ENCODE data around the gene CORO2A. TPM values are rescaled to one million over a fixed set of nuclear protein-coding genes. Genes with fewer than 3 reads are reported as not detected.

The CORO2A gene
- total RNA-seq (2021; fragmentation: NEBNext Ultra II Directional; extraction: Animal tissue kit (Norgen Biotek cat#: 25700)) = 1 to 10 TPM in 3 of 6 experiments, under 1 TPM in 3; 0.84 to 2.4 (median 1.1) TPM
- long read RNA-seq, full-length matches to known transcripts = 4 of 6 reads
- long read RNA-seq, partial matches to known transcripts = 0 of 6 reads
- long read RNA-seq, other reads (novel, unspliced or antisense) = 2 of 6 reads

DNA sequence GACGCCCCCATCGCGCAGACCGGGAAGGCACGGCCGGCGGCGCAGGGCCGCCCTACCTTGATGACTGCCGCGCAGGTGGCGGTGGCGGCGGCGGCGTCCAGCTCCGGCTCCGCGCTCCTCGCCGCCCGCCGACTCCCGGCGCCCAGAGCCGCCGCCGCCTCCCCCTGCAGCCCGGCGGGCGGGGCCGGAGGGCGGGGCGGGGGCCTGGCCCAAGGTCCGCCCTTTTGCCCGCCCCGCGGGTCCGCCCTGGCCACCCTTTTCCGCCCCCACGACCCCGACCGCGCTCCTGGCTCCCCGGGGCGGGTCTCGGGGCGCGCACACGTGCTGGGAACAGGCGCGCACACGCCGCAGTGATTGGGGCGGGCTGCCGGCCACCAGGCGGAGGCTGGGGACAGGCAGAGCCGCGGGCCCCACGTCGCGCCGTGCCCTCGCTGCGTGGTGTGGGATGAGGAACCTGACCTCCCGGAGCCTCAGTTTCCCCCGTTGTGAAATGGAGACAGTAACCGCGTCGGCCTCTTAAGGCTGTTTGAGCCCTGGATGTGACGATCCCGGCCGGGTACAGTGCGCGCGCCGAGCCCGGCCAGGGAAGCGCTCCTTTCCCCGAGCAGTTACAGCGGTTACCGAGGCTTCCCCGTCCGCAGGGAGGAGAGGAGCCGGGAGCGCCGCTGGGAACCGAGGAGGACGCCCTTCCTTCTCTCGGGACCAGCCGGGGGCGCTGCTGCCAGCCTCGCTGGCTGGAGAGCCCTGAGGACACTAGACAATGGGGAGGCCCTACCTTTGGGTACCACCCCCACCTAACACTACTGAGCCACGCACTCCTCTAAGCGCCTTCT is at the start of gene CORO2A:
Gene CORO2A (minus strand): TSS at position 135 of the 833 bp plus-strand sequence. CDS start 34,977 bp downstream, outside the sequence.
- Mint-ChIP-seq H3K4me1 (ENCODE audit: low read depth) (peaks cover 10% of the 10 kb centered on the region), H3K27ac (peak within 1 kb of the TSS; percentile 77), H3K4me3 (peak within 1 kb of the TSS; percentile 86), H3K9me3 (no peaks in the 10 kb centered on the region), H3K36me3 (ENCODE audit: low read depth) (no peaks in the 10 kb centered on the region), H3K27me3 (ENCODE audit: insufficient read depth) (peaks cover 3% of the 10 kb centered on the region)
- TF ChIP-seq CTCF (IDR thresholded peaks at IDR 0.05) = peak; percentile 74
- DNase-seq = peak; percentile 68

- DNase-seq = no peak
- Mint-ChIP-seq H3K27ac (no peak overlapping the region; the same call in 1 of the 2 replicates), H3K9me3 (no peaks in the 10 kb centered on the region), H3K4me1 (ENCODE audit: low read depth) (peaks cover 17% of the 10 kb centered on the region), H3K27me3 (ENCODE audit: insufficient read depth) (0 out of 2 replicates have a peak, but pooled peaks cover 2% of the 10 kb centered on the region), H3K36me3 (ENCODE audit: low read depth) (peaks cover 26% of the 10 kb centered on the region), H3K4me3 (no peak overlapping the region)
- TF ChIP-seq CTCF (IDR thresholded peaks at IDR 0.05) = no peak; the same call in 1 of the 2 replicates
These were observed 49.2 kb upstream of the CORO2A start for GRCh38 chr9:98241357-98242300.

- Mint-ChIP-seq H3K9me3 (no peaks in the 10 kb centered on the region), H3K4me1 (ENCODE audit: low read depth) (peaks cover 6% of the 10 kb centered on the region; the same call in 1 of the 2 replicates), H3K27ac (no peak overlapping the region), H3K4me3 (no peak overlapping the region), H3K27me3 (ENCODE audit: insufficient read depth) (0 out of 2 replicates have a peak, but pooled peaks cover 2% of the 10 kb centered on the region), H3K36me3 (ENCODE audit: low read depth) (peaks cover 23% of the 10 kb centered on the region)
- no peak for DNase-seq
- no peak for TF ChIP-seq CTCF (IDR thresholded peaks at IDR 0.05)
These were observed 48.0 kb upstream of the CORO2A start for GRCh38 chr9:98240475-98240874.

- H3K4me1 Mint-ChIP-seq (ENCODE audit: low read depth) = peaks cover 27% of the 10 kb centered on the region
- no peak overlapping the region for H3K27ac Mint-ChIP-seq
- peaks cover 45% of the 10 kb centered on the region for H3K36me3 Mint-ChIP-seq (ENCODE audit: low read depth)
- no peak for DNase-seq
- TF ChIP-seq CTCF (IDR thresholded peaks at IDR 0.05) = no peak
- no peak overlapping the region for H3K4me3 Mint-ChIP-seq
- H3K9me3 Mint-ChIP-seq = no peaks in the 10 kb centered on the region
- no peaks in the 10 kb centered on the region for H3K27me3 Mint-ChIP-seq (ENCODE audit: insufficient read depth)
These were observed 44.6 kb upstream of the CORO2A start for GRCh38 chr9:98236901-98237487.

DNA sequence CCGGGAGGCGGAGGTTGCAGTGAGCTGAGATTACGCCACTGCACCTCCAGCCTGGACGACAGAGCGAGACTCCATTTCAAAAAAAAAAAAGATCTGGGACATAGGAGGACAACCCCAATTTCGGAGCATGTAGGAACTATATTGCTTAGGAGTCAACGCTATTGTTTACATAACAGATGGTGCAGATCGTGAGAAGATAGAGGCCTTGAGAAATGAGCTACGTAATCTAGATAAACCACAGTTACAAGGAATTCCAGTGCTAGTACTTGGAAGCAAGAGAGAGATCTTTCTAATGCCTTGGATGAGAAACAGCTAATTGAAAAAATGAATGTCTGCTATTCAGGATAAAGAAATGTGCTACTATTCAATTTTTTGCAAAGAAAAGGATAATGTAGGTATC is 42.7 kb upstream of the CORO2A start:
- no peak for TF ChIP-seq CTCF (IDR thresholded peaks at IDR 0.05)
- peaks cover 40% of the 10 kb centered on the region for H3K36me3 Mint-ChIP-seq (ENCODE audit: low read depth)
- H3K27ac Mint-ChIP-seq = no peak overlapping the region
- peaks cover 44% of the 10 kb centered on the region for H3K4me1 Mint-ChIP-seq (ENCODE audit: low read depth)
- DNase-seq = no peak
- H3K27me3 Mint-ChIP-seq (ENCODE audit: insufficient read depth) = peaks cover 2% of the 10 kb centered on the region
- no peaks in the 10 kb centered on the region for H3K9me3 Mint-ChIP-seq
- no peak overlapping the region for H3K4me3 Mint-ChIP-seq

All from HFFc6 (cell line).